Measurements from ENCODE around the gene DLG5.

Gene DLG5

GRCh38 chr10:77910524-77911145, 15.9 kb downstream of the DLG5 start:
- Mint-ChIP-seq H3K27ac (no peak overlapping the region), H3K4me1 (ENCODE audit: low read depth) (no peaks in the 10 kb centered on the region)

GRCh38 chr10:77909749-77910375, 16.7 kb downstream of the DLG5 start:
- Mint-ChIP-seq H3K27me3 (ENCODE audit: low read depth) (peaks cover 13% of the 10 kb centered on the region), H3K27ac (no peak overlapping the region), H3K4me3 (no peak overlapping the region), H3K36me3 (ENCODE audit: low read depth) (no peaks in the 10 kb centered on the region), H3K4me1 (ENCODE audit: low read depth) (no peaks in the 10 kb centered on the region), H3K9me3 (no peaks in the 10 kb centered on the region)

More at GRCh38 chr10:77910524-77911145, 15.9 kb downstream of the DLG5 start:
- no peaks in the 10 kb centered on the region for H3K9me3 Mint-ChIP-seq
- no peaks in the 10 kb centered on the region for H3K36me3 Mint-ChIP-seq (ENCODE audit: low read depth)
- peaks cover 14% of the 10 kb centered on the region for H3K27me3 Mint-ChIP-seq (ENCODE audit: low read depth)
- H3K4me3 Mint-ChIP-seq = no peak overlapping the region

GRCh38 chr10:77909021-77909748, 17.4 kb downstream of the DLG5 start:
- no peak overlapping the region for H3K27ac Mint-ChIP-seq

GRCh38 chr10:77907900-77908717, 18.4 kb downstream of the DLG5 start:
- Mint-ChIP-seq H3K36me3 (ENCODE audit: low read depth) (no peaks in the 10 kb centered on the region), H3K27ac (no peak overlapping the region), H3K27me3 (ENCODE audit: low read depth) (peaks cover 10% of the 10 kb centered on the region), H3K4me1 (ENCODE audit: low read depth) (no peaks in the 10 kb centered on the region), H3K4me3 (no peak overlapping the region), H3K9me3 (no peaks in the 10 kb centered on the region)

More at GRCh38 chr10:77909021-77909748, 17.4 kb downstream of the DLG5 start:
- peaks cover 10% of the 10 kb centered on the region for H3K27me3 Mint-ChIP-seq (ENCODE audit: low read depth)
- H3K4me1 Mint-ChIP-seq (ENCODE audit: low read depth) = no peaks in the 10 kb centered on the region
- no peak overlapping the region for H3K4me3 Mint-ChIP-seq
- no peaks in the 10 kb centered on the region for H3K9me3 Mint-ChIP-seq
- H3K36me3 Mint-ChIP-seq (ENCODE audit: low read depth) = no peaks in the 10 kb centered on the region

DNA sequence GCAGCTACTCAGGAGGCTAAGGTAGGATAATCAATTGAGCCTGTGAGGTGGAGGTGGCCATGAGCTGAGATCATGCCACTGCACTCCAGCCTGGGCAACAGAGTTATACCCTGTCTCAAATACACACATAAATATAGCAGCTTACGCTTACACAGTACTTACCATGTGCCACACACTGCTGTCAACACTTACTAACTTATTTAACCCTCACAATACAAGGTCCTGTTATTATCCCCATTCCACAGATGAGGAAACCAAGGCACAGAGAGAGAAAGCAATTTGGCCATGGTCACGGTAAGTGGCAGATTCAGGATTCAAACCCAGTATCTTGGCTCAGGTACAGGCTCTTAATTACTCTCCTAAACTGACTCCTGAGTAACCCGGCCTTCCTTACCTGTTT, 19.1 kb downstream of the DLG5 start:
- H3K36me3 Mint-ChIP-seq (ENCODE audit: low read depth) = no peaks in the 10 kb centered on the region
- no peak overlapping the region for H3K4me3 Mint-ChIP-seq
- H3K27me3 Mint-ChIP-seq (ENCODE audit: low read depth) = peaks cover 10% of the 10 kb centered on the region
- H3K27ac Mint-ChIP-seq = no peak overlapping the region
- H3K9me3 Mint-ChIP-seq = no peaks in the 10 kb centered on the region
- no peaks in the 10 kb centered on the region for H3K4me1 Mint-ChIP-seq (ENCODE audit: low read depth)

DNA sequence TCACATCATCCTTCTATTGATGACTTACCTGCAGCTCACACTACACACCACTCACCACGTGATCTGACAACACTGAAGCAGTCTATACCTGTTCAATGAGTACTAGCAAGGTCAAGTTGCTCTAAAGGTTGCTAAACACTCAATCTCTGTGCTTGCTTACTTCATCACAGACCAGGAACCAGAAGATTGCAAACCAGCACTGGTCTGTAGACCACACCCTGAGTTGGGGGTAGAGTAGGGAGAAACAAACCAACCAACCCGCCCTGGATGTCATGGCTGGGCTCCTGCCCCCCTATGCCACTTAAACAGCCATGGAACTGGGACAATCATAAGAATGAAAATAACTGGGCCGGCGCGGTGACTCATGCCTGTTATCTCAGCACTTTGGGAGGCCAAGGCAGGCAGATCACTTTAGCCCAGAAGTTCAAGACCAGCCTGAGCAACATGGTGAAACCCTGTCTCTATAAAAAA, 19.6 kb downstream of the DLG5 start:
- H3K27ac Mint-ChIP-seq = no peak overlapping the region
- no peak overlapping the region for H3K4me3 Mint-ChIP-seq
- peaks cover 10% of the 10 kb centered on the region for H3K27me3 Mint-ChIP-seq (ENCODE audit: low read depth)
- H3K36me3 Mint-ChIP-seq (ENCODE audit: low read depth) = no peaks in the 10 kb centered on the region
- no peaks in the 10 kb centered on the region for H3K4me1 Mint-ChIP-seq (ENCODE audit: low read depth)
- H3K9me3 Mint-ChIP-seq = no peaks in the 10 kb centered on the region

DNA sequence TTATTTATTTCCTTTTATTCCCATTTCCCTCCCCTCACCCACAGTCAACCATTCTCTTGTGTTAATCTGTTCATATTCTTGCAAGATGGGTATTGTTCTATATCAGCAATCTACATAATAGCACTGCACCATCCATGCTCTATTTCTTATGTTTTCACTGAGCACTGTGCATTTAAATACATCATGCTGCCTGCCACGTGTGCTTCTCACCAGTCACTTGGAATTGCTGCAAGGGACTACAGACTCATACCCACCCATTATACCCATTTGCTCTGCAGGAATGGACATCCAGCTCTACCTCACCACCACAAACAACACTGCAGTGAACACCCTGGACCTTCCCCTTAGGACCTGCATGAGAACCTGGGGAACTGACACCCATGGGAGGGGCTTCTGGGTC, 20.8 kb downstream of the DLG5 start:
- no peak overlapping the region for H3K4me3 Mint-ChIP-seq
- H3K4me1 Mint-ChIP-seq (ENCODE audit: low read depth) = no peaks in the 10 kb centered on the region
- H3K27me3 Mint-ChIP-seq (ENCODE audit: low read depth) = peaks cover 10% of the 10 kb centered on the region
- H3K36me3 Mint-ChIP-seq (ENCODE audit: low read depth) = no peaks in the 10 kb centered on the region
- no peaks in the 10 kb centered on the region for H3K9me3 Mint-ChIP-seq
- H3K27ac Mint-ChIP-seq = no peak overlapping the region

DNA sequence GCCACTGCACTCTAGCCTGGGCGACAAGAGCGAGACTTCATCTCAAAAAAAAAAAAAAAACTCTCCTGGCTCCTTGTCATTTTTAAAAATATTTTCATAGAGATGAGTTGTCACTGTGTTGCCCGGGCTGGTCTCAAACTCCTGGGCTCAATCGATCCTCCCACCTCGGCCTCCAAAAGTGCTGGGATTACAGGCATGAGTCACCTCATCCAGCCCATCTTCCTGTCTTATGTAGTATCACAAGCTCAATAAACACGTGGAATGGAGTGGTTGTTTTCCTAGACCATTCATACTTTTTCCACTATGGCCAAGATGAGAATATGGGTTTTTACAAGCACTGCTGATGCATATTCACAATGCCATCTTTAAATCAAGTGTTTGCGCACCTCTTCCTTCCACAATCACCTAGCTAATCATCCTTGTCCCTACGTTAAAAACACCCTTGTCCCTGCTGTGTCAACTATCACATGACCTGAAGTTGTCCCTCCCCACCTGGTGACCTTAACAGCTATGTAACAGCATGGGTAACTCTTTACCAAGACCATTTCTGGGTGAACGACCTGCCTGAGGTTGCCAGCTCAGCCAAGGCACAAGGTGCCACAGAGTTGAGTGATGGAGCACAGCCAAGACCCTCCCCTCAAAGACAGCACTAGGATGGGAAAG, 21.3 kb downstream of the DLG5 start:
- Mint-ChIP-seq H3K36me3 (ENCODE audit: low read depth) (no peaks in the 10 kb centered on the region), H3K27me3 (ENCODE audit: low read depth) (peaks cover 9% of the 10 kb centered on the region), H3K4me3 (no peak overlapping the region), H3K4me1 (ENCODE audit: low read depth) (no peaks in the 10 kb centered on the region), H3K27ac (no peak overlapping the region), H3K9me3 (no peaks in the 10 kb centered on the region)

DNA sequence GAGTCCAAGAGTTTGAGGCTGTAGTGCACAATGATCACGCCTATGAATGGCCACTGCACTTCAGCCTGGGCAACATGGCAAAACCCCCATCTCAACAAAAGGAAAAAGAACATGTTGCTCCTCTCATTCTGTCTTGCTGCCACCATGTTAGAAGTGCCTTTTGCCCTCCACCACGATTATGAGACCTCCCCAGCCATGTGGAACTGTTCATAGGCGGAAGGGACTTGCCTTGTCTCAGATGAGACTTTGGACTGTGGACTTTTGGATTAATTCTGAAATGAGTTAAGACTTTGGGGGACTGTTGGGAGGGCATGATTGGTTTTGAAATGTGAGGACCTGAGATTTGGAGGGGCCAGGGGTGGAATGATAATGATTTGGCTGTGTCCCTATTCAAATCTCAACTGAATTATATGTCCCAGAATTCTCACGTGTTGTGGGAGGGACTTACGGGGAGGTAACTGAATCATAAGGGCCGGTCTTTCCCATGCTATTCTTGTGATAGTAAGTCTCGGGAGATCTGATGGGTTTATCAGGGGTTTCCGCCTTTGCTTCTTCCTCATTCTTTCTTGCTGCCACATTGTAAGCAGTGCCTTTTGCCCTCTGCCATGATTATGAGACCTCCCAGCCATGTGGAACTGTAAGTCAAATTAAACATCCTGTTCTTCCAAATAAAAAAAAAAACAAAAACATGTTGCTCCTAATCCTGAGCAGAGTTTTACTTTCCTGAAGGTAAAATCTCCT, 22.3 kb downstream of the DLG5 start:
- Mint-ChIP-seq H3K4me1 (ENCODE audit: low read depth) (no peaks in the 10 kb centered on the region), H3K36me3 (ENCODE audit: low read depth) (no peaks in the 10 kb centered on the region), H3K27me3 (ENCODE audit: low read depth) (peaks cover 3% of the 10 kb centered on the region), H3K4me3 (no peak overlapping the region), H3K27ac (no peak overlapping the region), H3K9me3 (no peaks in the 10 kb centered on the region)

GRCh38 chr10:77902159-77902558, 24.4 kb downstream of the DLG5 start:
- Mint-ChIP-seq H3K4me1 (ENCODE audit: low read depth) (no peaks in the 10 kb centered on the region), H3K4me3 (no peak overlapping the region)

DNA sequence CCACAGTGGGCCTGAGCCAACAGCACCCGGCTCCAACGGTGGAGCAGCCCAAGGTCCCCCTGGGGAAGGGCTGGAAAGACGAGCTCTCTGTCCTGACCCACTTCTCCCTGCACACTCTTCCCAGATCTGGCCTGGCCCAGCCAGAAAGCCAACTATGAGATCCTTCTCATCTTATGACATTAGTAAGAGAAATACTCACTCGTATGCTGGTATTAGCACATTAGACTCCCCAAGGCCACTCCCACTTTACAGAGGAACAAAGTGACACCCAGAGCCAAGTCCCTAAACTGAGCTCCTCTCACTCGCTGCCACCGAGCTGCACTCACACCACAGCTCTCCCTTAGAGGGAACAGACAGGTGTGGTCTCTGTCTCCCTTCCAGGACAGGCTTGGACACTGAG, 24.8 kb downstream of the DLG5 start:
- H3K27me3 Mint-ChIP-seq (ENCODE audit: low read depth) = no peaks in the 10 kb centered on the region
- no peaks in the 10 kb centered on the region for H3K36me3 Mint-ChIP-seq (ENCODE audit: low read depth)
- no peak overlapping the region for H3K4me3 Mint-ChIP-seq
- no peak overlapping the region for H3K27ac Mint-ChIP-seq
- H3K9me3 Mint-ChIP-seq = no peaks in the 10 kb centered on the region
- H3K4me1 Mint-ChIP-seq (ENCODE audit: low read depth) = no peaks in the 10 kb centered on the region

More at GRCh38 chr10:77902159-77902558, 24.4 kb downstream of the DLG5 start:
- Mint-ChIP-seq H3K27ac (no peak overlapping the region), H3K27me3 (ENCODE audit: low read depth) (no peaks in the 10 kb centered on the region), H3K36me3 (ENCODE audit: low read depth) (no peaks in the 10 kb centered on the region), H3K9me3 (no peaks in the 10 kb centered on the region)

DNA sequence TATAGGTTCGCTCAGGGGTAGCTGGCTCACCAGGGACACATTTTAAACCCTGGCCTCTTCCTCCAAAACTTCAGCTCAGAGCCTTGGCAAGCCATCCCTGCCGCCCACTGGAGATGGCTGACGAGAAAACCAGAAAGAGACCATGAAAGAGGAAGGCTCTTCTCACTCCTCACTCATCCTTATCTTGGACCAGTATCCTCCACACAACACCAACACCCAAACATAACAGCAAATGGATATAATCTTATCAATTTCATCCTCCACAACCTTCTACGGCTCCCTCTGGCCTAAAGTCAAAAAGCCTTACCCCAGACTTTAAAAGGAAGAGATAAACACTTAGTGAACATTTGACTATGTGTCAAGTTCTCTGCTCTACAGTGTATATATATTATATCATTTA, 26.9 kb downstream of the DLG5 start:
- H3K36me3 Mint-ChIP-seq (ENCODE audit: low read depth) = no peaks in the 10 kb centered on the region
- no peak overlapping the region for H3K4me3 Mint-ChIP-seq

DNA sequence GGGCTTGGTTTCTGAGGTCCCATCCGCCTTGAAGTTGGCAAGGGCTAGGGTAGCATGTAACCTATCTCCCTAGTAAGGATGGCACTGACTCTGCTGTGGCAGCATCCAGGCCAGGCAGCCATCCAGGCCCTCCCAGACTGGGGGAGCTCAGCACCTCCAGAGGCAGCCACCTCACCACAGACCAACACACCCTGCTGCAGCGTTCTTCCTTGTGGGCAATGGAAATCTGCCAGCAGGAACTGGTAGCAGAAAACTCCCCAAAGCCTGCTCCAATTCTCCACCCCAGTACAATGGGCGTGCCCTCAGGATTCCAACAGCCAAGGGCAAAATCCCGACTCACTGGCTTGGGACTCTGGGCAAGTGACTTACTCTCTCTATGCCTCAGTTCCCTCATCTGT, 27.5 kb downstream of the DLG5 start:
- Mint-ChIP-seq H3K9me3 (no peaks in the 10 kb centered on the region), H3K4me3 (no peak overlapping the region), H3K36me3 (ENCODE audit: low read depth) (no peaks in the 10 kb centered on the region), H3K27ac (no peak overlapping the region), H3K4me1 (ENCODE audit: low read depth) (no peaks in the 10 kb centered on the region), H3K27me3 (ENCODE audit: low read depth) (no peaks in the 10 kb centered on the region)

More for the DNA sequence above, 26.9 kb downstream of the DLG5 start:
- Mint-ChIP-seq H3K27me3 (ENCODE audit: low read depth) (no peaks in the 10 kb centered on the region), H3K9me3 (no peaks in the 10 kb centered on the region), H3K4me1 (ENCODE audit: low read depth) (no peaks in the 10 kb centered on the region), H3K27ac (no peak overlapping the region)
